Motor neuron (in vitro differentiated cells): ENCODE results near the gene ARHGAP10. TPM values are rescaled to one million over a fixed set of nuclear protein-coding genes. Genes with fewer than 3 reads are reported as not detected.

Experiments used
- ATAC-seq, 8 experiments: fragments of 200-7000 bp; cut with Tn5 transposase; replicated peaks in 6 of 8; 2 replicates each; pipeline ENCODE4 v1.8.0; 2021; ENCODE audit warnings: mild to moderate bottlenecking in 8 of 8, moderate library complexity in 8 of 8
- H3K27ac ChIP-seq, 2 donors: fragments of 250-450 bp; sonication (Bioruptor Pico); 2 replicates each; pipeline ENCODE4 v1.9.0; 2021; ENCODE audit warnings: antibody characterized with exemption in 2 of 2, mild to moderate bottlenecking in 2 of 2, moderate library complexity in 1 of 2
- H3K4me1 ChIP-seq, 2 donors: fragments of 250-450 bp; sonication (Bioruptor Pico); replicated peaks in 1 of 2; 2 replicates each; pipeline ENCODE4 v1.6.1; 2021; ENCODE audit warnings: antibody characterized with exemption in 2 of 2, mild to moderate bottlenecking in 2 of 2, moderate library complexity in 1 of 2
- H3K4me3 ChIP-seq, 5 donors: fragments of 250-450 bp; sonication (Bioruptor Pico); 2 replicates each; pipeline ENCODE4 v1.9.0; 2021; ENCODE audit warnings: antibody characterized with exemption in 5 of 5, mild to moderate bottlenecking in 5 of 5, moderate library complexity in 4 of 5
- WGBS, 10 experiments: fragments of 450-650 bp; shearing (Covaris generic); methylation state at CpG; one replicate each; pipeline ENCODE4 v1.0.0; 2022; 5-methylcytosine and 5-hydroxymethylcytosine counted together
- in situ Hi-C, 9 experiments: fragments of 400-800 bp; cut with MboI; loops; one replicate each; pipeline ENCODE4 v1.15.0; 2021; ENCODE audit warnings: low sequenced_read_pairs in 9 of 9, low pct_unique_long_range_greater_than_20kb in 2 of 9; ENCODE audit not compliant: unreplicated experiment in 9 of 9
- total RNA-seq, 8 experiments: library from RNA; unstranded; fragments of 300-600 nt; gene quantifications; 2 replicates each; pipeline versions ENCODE4 v1.2.3 to v1.2.4, GENCODE V29; 2022

The ARHGAP10 gene
- 10 to 100 TPM in 4 of 8 experiments, 1 to 10 TPM in 4; 1.6 to 16.1 (median 8.2) TPM for total RNA-seq

GRCh38 chr4:147731580-147732517 is at the start of gene ARHGAP10:
TSS of gene ARHGAP10 (plus strand) at chr4:147732088. CDS start at chr4:147732302, 214 bp downstream.
- in situ Hi-C loops, result no loop called here
- H3K4me1 ChIP-seq, result peaks cover 5 to 7% of the 10 kb centered on the region in 2 donors
- peak within 1 kb of the TSS; percentile 49 to 64 (median 59) for H3K4me3 ChIP-seq
- WGBS, 10 experiments, result 0 to 2% (median 0%) methylated on average over 1 to 10 of the region's 106 CpGs; no CpG with 5 or more reads in 6 of the 10 experiments
- ATAC-seq, result peak; percentile 74 to 86 (median 82)
- no peak within 1 kb of the TSS for H3K27ac ChIP-seq

DNA sequence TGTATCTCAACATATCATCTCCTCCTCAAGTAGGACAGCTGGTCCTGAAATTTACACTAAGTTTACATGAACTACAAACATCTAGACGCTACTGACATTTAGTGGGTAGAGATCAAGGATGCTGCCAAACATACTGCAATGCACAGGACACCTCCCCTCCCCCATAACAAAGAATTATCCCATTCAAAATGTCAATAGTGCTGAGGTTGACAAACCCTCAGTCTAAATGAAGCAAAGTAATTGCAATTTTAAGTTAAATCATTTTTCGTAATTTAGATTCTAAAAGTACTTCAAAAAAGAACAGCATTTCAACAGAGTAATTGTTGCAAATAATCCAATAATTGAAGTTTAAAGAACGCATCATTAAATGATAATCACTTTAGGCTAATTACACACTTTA is 49.1 kb upstream of the ARHGAP10 start:
- peak overlapping the region; percentile 66 to 81 (median 73) for H3K4me3 ChIP-seq
- H3K4me1 ChIP-seq, result peaks cover 5 to 14% of the 10 kb centered on the region in 2 donors
- no peak overlapping the region for H3K27ac ChIP-seq
- ATAC-seq, result no peak
- WGBS, 10 experiments, result 17 to 79% (median 43%) methylated on average over 2 to 3 of the region's 3 CpGs
- in situ Hi-C loops, result no loop called here

- in situ Hi-C loops, result no loop called here
- peak in 2 of 8 experiments; percentile 2 to 4 for ATAC-seq
- Histone ChIP-seq H3K4me3 (peak overlapping the region; percentile 66 to 81 (median 73)), H3K4me1 (peaks cover 5 to 14% of the 10 kb centered on the region in 2 donors), H3K27ac (peak overlapping the region in 1 of 2 donors; percentile 59)
- 0 to 10% (median 2%) methylated on average over 3 to 10 of the region's 10 CpGs for WGBS, 10 experiments
These were observed 48.7 kb upstream of the ARHGAP10 start for GRCh38 chr4:147683188-147683591.

- H3K27ac ChIP-seq, result peak within 1 kb of the TSS; percentile 89 to 92
- H3K4me1 ChIP-seq, result peaks cover 5 to 14% of the 10 kb centered on the region in 2 donors
- peak within 1 kb of the TSS; percentile 66 to 81 (median 73) for H3K4me3 ChIP-seq
- peak; percentile 95 to 99 (median 99) for ATAC-seq
- WGBS, 10 experiments, result 0 to 6% (median 0%) methylated on average over 3 to 25 of the region's 69 CpGs; no CpG with 5 or more reads in 1 of the 10 experiments
- in situ Hi-C loops, result no loop called here
These were observed 47.9 kb upstream of the ARHGAP10 start, which contains the start of gene PRMT9 for GRCh38 chr4:147683717-147684700. TSS of gene PRMT9 (minus strand) at chr4:147684163. CDS start at chr4:147683987, 176 bp downstream.

- Histone ChIP-seq H3K27ac (no peak overlapping the region), H3K4me1 (peaks cover 0 to 4% of the 10 kb centered on the region in 2 donors), H3K4me3 (no peak overlapping the region)
- ATAC-seq, result no peak
- in situ Hi-C loops, result no loop called here
- WGBS, 10 experiments, result 5 to 100% (median 86%) methylated on average over 1 to 4 of the region's 4 CpGs; no CpG with 5 or more reads in 3 of the 10 experiments
These were observed 42.8 kb upstream of the ARHGAP10 start for GRCh38 chr4:147689067-147689466.

DNA sequence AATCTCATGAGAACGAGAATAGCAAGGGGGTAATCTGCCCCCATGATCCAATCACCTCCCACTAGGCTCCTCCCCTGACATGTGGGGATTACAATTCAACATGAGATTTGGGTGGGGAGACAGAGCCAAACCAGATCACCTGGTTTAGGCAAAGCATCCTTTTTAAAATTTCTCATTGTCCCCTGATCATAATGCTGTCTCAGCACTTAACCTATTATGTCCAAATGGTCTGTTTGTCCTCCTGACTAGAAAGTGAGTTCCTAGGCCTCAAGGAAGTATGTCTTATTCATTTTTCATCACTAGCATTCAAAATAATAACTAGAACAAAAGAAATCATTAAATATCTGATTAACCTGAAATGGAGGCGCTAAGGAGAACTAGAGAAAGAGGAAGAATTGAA is 40.1 kb upstream of the ARHGAP10 start:
- Histone ChIP-seq H3K4me3 (no peak overlapping the region), H3K27ac (no peak overlapping the region), H3K4me1 (no peaks in the 10 kb centered on the region)
- no peak for ATAC-seq
- in situ Hi-C loops, result no loop called here
- 15 to 100% (median 78%) methylated on average over 1 to 2 of the region's 2 CpGs; no CpG with 5 or more reads in 3 of the 10 experiments for WGBS, 10 experiments

- no peak overlapping the region for H3K27ac ChIP-seq
- 52 to 100% (median 87%) methylated on average over 1 to 3 of the region's 3 CpGs; no CpG with 5 or more reads in 5 of the 10 experiments for WGBS, 10 experiments
- in situ Hi-C loops, result no loop called here
- no peaks in the 10 kb centered on the region for H3K4me1 ChIP-seq
- ATAC-seq, result no peak
- no peak overlapping the region for H3K4me3 ChIP-seq
These were observed 38.7 kb upstream of the ARHGAP10 start for GRCh38 chr4:147693218-147693617.

GRCh38 chr4:147696866-147697265 is 35.0 kb upstream of the ARHGAP10 start:
- Histone ChIP-seq H3K4me1 (no peaks in the 10 kb centered on the region), H3K4me3 (no peak overlapping the region), H3K27ac (no peak overlapping the region)
- in situ Hi-C loops, result no loop called here
- 0 to 71% (median 35%) methylated on average over 1 of the region's 1 CpG; no CpG with 5 or more reads in 4 of the 10 experiments for WGBS, 10 experiments
- ATAC-seq, result no peak

- 20 to 86% (median 60%) methylated on average over 1 of the region's 1 CpG; no CpG with 5 or more reads in 3 of the 10 experiments for WGBS, 10 experiments
- ATAC-seq, result no peak
- Histone ChIP-seq H3K4me1 (no peaks in the 10 kb centered on the region), H3K27ac (no peak overlapping the region), H3K4me3 (no peak overlapping the region)
- in situ Hi-C loops, result loop anchor here in 3 of 9 experiments (10.0 to 25.0 kb wide), 2 partner anchors 157 to 160 kb away; no protein-coding TSS in a partner anchor
These were observed 27.0 kb upstream of the ARHGAP10 start for GRCh38 chr4:147704846-147705245.

DNA sequence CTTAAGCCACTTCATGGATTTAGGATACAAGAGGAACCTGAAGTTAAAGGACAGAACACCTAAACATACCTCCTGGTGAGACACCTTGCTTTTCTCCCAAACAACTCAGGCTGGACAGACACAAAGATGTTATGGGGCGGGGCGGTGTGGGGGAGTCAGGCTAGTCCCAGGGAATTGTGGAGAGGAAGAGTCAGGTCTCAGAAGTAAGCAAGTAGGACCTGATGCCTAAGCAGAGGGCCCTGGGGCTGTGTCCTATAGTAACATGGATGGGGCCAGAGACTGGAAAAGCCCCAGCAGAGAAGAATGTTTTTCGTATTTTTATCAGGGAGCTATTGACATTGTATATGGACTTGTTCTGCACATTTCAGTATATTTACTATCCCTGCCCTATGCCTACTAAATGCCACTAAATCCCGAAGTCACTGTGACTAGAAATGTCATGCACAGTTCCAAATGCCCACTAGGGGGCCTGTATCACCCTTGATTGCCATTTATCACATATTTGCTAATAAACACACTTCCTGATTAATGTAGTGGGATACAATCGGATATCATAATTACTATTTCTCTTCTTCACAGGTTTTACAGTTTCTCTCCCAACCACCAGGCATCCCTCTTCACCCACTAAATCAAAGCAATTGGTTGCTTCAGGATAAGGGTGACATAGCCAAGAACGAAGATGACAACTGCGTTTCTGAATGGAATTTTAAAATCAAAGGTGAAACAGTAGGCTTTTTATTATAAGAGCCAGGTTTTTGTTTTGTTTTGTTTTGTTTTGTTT is 23.8 kb upstream of the ARHGAP10 start:
- H3K4me3 ChIP-seq, result no peak overlapping the region
- WGBS, 10 experiments, result 0 to 100% (median 49%) methylated on average over 2 to 5 of the region's 7 CpGs
- H3K27ac ChIP-seq, result no peak overlapping the region
- peak in 4 of 8 experiments; percentile 47 to 77 (median 72) for ATAC-seq
- no peaks in the 10 kb centered on the region for H3K4me1 ChIP-seq
- in situ Hi-C loops, result loop anchor here in 3 of 9 experiments (10.0 to 25.0 kb wide), 2 partner anchors 154 to 157 kb away; no protein-coding TSS in a partner anchor

- Histone ChIP-seq H3K4me1 (no peaks in the 10 kb centered on the region), H3K4me3 (no peak overlapping the region), H3K27ac (no peak overlapping the region)
- ATAC-seq, result peak in 1 of 8 experiments; percentile 12
- in situ Hi-C loops, result loop anchor here in 4 of 9 experiments (10.0 to 25.0 kb wide), 2 partner anchors 152 to 155 kb away; no protein-coding TSS in a partner anchor
- 59 to 100% (median 96%) methylated on average over 1 to 4 of the region's 5 CpGs; no CpG with 5 or more reads in 2 of the 10 experiments for WGBS, 10 experiments
These were observed 21.9 kb upstream of the ARHGAP10 start for GRCh38 chr4:147709999-147710398.
